ENCODE data around the gene MAP3K2.

MAP3K2 gene

DNA sequence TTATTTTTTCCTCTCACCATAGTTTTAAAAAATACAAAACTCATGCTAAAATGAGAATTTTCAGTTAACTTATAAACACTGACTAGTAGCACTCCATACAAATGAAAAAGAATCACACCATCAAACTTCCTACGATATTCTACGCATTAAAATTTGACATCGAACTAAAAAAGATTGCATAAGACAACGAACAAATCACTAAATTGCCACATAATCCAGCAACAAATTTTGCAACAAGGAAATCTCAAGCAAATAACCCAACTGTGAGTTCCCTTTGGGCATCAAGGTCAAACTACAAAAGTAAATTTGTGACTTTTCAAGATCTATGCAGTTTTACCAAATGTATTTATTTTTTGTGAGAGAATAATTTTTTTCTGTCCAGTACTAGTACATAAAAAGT is 1.5 kb downstream of the MAP3K2 start:
- Mint-ChIP-seq H3K9me3 (no peaks in the 10 kb centered on the region), H3K4me1 (peaks cover 77% of the 10 kb centered on the region), H3K36me3 (peaks cover 39% of the 10 kb centered on the region), H3K4me3 (peak overlapping the region; percentile 80), H3K27ac (peak overlapping the region; percentile 99)
- no peak for ATAC-seq
- DNase-seq (ENCODE audit: low spot score in 2 of 2) = no peak

DNA sequence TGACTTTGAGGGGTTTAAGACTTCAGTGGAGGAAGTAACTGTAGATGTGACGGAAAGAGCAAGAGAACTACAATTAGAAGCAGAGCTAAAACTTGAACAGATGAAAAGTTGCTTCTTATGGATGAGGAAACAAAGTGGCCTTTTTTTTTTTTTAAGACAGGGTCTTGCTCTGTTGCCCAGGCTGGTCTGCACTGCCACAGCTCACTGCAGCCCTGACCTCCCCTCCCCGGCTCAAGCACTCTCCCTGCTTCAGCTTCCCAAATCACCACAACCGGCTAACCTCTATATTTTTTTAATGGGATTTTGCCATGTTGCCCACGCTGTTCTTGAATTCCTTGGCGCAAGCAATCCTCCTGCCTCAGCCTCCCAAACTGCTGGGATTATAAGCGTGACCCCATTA is 3.2 kb downstream of the MAP3K2 start:
- H3K4me3 Mint-ChIP-seq = no peak overlapping the region
- H3K4me1 Mint-ChIP-seq = peaks cover 78% of the 10 kb centered on the region
- H3K36me3 Mint-ChIP-seq = peaks cover 39% of the 10 kb centered on the region
- no peaks in the 10 kb centered on the region for H3K9me3 Mint-ChIP-seq
- no peak for DNase-seq (ENCODE audit: low spot score in 2 of 2)
- ATAC-seq = no peak
- no peak overlapping the region for H3K27ac Mint-ChIP-seq

DNA sequence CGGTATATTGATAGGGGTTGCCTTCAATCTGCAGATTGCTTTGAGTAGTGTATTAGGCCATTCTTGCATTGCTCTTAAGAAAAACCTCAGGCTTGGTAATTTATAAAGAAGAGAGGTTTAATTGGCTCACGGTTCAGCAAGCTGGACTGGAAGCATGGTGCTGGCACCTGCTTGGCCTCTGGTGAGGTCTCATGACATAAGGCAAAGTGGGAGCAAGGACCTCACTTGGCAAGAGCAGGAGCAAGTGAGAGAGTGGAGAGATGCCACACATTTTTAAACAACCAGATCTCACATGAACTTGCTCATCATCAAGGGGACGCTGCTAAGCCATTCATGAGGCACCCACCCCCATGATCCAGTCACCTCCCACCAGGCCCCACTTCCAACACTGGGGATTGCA is 4.9 kb downstream of the MAP3K2 start:
- ATAC-seq = no peak
- DNase-seq (ENCODE audit: low spot score in 2 of 2) = no peak
- Mint-ChIP-seq H3K4me1 (peaks cover 74% of the 10 kb centered on the region), H3K4me3 (no peak overlapping the region), H3K36me3 (peaks cover 30% of the 10 kb centered on the region), H3K27ac (peak overlapping the region; percentile 64), H3K9me3 (no peaks in the 10 kb centered on the region)

DNA sequence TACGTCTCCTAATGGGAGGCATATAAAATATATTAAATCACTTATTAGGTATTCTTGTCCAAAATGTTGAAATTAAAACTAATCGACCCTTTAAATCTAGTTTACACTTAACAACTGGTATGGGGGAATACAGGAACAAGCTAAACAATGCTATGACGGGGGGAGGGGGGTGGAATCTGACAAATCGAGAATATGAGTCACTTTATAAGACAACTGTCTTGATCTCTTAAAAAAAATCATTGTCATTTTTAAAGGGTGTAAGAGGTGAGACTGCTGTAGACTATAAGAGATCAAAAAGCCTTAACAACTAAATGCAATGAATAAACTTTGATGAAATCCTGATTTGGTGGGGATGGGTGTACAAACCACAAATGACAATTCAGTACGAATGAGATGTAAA is 6.0 kb downstream of the MAP3K2 start:
- ATAC-seq (no peak), DNase-seq (ENCODE audit: low spot score in 2 of 2) (no peak)
- no peak overlapping the region for H3K27ac Mint-ChIP-seq
- H3K4me3 Mint-ChIP-seq = no peak overlapping the region
- no peaks in the 10 kb centered on the region for H3K9me3 Mint-ChIP-seq
- peaks cover 20% of the 10 kb centered on the region for H3K36me3 Mint-ChIP-seq
- H3K4me1 Mint-ChIP-seq = peaks cover 77% of the 10 kb centered on the region

DNA sequence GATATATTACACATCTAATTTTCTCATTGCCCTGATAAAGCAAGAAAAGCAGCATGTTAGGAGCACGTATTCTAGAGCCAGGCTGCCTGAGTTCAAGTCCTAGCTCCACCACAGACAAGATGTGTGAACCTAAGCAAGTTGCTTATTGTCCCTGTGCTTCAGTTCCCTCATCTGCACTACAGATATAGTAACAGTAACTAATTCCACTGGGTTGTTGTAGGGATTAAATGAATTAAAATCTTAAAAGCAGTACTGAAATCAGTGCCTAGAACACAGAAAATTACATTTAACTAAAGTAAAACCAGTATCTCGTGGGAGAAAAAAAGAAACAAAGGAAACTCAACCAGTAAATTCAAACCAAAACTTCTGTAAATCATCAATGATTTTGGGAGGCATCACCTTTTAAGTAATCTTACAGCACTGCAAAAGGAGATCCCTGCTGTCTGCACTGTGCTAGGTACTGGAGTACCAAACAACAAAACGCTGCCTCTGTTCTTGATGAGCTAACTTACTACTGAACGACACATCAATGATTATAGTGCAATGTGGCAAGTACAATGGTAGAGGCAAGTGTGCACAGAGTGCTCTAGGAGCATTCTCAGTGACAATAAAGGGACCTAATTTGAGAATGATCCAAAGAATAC is 7.9 kb downstream of the MAP3K2 start:
- DNase-seq (ENCODE audit: low spot score in 2 of 2) (peak in 1 of 2 donors; percentile 37), ATAC-seq (peak; percentile 53)
- Mint-ChIP-seq H3K4me1 (peaks cover 71% of the 10 kb centered on the region), H3K27ac (no peak overlapping the region), H3K36me3 (peaks cover 13% of the 10 kb centered on the region), H3K9me3 (no peaks in the 10 kb centered on the region), H3K4me3 (no peak overlapping the region)

DNA sequence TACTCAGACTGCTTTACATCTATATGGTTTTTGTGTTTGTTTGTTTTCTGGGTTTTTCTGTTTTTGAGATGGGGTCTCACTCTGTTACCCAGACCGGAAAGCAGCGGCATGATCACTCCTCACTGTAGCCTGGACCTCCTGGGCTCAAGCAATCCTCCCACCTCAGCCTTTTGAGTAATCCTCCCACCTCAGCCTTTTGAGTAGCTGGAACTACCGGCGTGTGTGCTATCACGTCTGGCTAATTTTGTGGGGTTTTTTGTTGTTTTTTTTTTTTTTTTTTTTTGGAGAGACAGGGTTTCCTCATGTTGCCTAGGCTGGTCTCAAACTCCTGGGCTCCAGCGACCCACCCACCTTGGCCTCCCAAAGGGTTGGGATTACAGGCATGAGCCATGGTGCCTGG is 9.1 kb downstream of the MAP3K2 start:
- peak; percentile 46 for ATAC-seq
- no peak for DNase-seq (ENCODE audit: low spot score in 2 of 2)
- H3K36me3 Mint-ChIP-seq = peaks cover 5% of the 10 kb centered on the region
- H3K4me3 Mint-ChIP-seq = no peak overlapping the region
- H3K4me1 Mint-ChIP-seq = peaks cover 74% of the 10 kb centered on the region
- H3K9me3 Mint-ChIP-seq = no peaks in the 10 kb centered on the region
- no peak overlapping the region for H3K27ac Mint-ChIP-seq

DNA sequence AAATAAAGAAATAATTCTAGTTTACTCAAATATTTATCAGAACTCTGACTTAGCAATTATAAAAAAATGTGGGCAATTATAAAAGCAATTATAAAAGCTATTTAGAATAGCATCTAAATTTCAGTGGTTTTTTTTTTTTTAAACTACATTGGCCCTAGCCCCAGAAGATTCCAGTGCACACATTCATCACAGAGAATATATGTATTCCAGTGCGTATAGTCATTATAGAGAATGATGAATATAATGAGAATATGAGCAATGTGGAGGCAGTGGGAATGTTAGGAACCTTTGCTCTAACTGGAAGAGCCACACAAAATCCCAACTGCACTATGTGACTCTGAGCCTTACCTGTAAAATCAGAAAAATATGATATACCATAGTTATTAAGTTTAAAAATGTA is 10.5 kb downstream of the MAP3K2 start:
- H3K27ac Mint-ChIP-seq = no peak overlapping the region
- no peak for DNase-seq (ENCODE audit: low spot score in 2 of 2)
- no peak overlapping the region for H3K4me3 Mint-ChIP-seq
- no peak for ATAC-seq
- H3K4me1 Mint-ChIP-seq = peaks cover 68% of the 10 kb centered on the region
- no peaks in the 10 kb centered on the region for H3K36me3 Mint-ChIP-seq
- no peaks in the 10 kb centered on the region for H3K9me3 Mint-ChIP-seq

DNA sequence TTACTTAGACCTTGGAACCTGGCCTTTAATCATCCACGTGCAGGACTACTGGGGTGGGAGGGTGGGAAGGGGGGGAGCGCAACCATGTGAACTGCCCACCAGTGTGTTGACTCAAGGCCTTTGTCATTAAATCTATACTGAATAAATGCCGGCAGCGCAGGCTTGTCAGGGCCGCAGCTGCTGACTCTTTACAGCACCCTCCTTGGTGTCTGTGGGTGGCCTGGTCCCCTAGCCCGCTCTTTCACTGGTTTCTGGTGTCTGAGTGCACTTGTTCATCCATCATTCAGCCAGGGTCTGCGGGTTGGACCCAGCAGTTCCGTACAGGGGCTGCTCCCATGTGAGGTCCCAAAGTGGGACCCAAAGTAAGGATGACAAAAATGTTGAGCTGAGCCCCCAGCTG is 11.5 kb downstream of the MAP3K2 start:
- peaks cover 67% of the 10 kb centered on the region for H3K4me1 Mint-ChIP-seq
- H3K27ac Mint-ChIP-seq = no peak overlapping the region
- no peak overlapping the region for H3K4me3 Mint-ChIP-seq
- no peak for DNase-seq (ENCODE audit: low spot score in 2 of 2)
- no peaks in the 10 kb centered on the region for H3K9me3 Mint-ChIP-seq
- no peaks in the 10 kb centered on the region for H3K36me3 Mint-ChIP-seq
- ATAC-seq = no peak

DNA sequence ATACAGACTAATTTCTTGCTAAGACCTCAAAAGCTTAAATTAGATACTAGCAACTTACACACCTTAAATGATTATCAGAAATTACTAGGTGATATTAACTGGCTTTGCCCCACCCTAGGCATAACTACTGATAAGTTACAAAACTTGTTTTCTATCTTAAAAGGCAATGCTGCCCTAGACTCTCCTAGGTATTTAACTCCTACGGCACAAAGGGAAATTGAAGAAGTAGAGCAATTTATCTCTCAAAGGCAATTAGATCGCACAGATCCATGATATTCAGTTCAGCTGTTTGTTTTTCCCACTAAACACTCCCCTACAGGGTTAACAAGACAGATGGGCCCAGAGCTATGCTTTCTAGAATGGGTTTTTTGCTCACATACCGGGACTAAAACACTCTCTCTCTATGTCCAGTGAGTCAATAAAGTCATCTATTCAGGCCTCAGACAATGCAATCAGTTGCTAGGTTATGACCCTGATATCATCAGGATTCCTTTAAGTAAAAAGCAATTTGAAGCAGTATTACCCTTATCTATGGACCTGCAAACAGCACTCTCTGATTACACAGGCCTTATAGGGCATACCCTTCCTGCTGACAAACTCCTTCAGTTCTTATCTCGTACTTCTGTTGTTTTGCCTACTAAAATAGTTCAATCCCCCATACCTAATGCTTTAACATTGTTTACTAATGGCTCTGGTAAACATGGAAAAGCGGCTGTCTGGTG is 14.3 kb downstream of the MAP3K2 start:
- peaks cover 67% of the 10 kb centered on the region for H3K4me1 Mint-ChIP-seq
- peaks cover 8% of the 10 kb centered on the region for H3K36me3 Mint-ChIP-seq
- DNase-seq (ENCODE audit: low spot score in 2 of 2) (no peak), ATAC-seq (no peak)
- no peaks in the 10 kb centered on the region for H3K9me3 Mint-ChIP-seq
- H3K4me3 Mint-ChIP-seq = no peak overlapping the region
- H3K27ac Mint-ChIP-seq = no peak overlapping the region

DNA sequence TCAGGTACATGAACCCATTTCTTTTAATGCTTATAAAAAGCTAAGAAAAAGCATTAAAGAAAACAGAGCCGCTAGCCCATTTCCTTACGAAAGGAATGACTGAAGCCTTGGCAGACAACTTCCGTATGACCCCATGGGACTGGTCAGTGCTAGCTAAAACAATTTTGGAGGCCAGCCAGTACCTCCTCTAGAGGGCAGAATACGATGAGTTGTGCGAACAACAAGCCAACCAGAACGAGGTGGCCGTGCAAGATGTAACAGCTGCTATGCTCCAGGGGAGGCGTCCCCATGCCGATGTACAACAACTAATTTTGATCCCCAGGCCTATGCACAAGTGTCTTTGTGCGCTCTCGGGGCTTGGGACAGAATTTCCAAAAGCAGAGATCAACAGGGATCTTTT is 16.7 kb downstream of the MAP3K2 start:
- ATAC-seq (no peak), DNase-seq (ENCODE audit: low spot score in 2 of 2) (no peak)
- Mint-ChIP-seq H3K4me3 (no peak overlapping the region), H3K27ac (no peak overlapping the region), H3K9me3 (no peaks in the 10 kb centered on the region), H3K4me1 (peaks cover 58% of the 10 kb centered on the region), H3K36me3 (peaks cover 8% of the 10 kb centered on the region)

DNA sequence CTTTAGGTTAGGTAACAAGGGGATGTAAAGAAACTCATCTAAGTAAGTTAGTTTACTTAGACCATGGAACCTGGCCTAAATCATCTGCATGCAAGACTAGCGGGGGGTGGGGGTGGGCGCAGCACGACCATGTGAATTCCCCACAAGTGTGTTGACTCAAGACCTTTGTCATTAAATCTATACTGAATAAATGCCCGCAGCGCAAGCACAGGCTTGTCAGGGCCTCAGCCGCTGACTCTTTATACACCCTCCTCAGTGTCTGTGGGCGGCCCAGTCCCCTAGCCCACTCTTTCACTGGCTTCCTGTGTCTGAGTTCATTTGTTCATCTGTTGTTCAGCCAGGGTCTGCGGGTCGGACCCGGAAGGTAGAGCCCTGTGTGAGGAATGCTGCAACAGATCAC is 17.8 kb downstream of the MAP3K2 start:
- Mint-ChIP-seq H3K4me3 (no peak overlapping the region), H3K9me3 (no peaks in the 10 kb centered on the region), H3K4me1 (peaks cover 61% of the 10 kb centered on the region), H3K27ac (no peak overlapping the region), H3K36me3 (peaks cover 8% of the 10 kb centered on the region)
- DNase-seq (ENCODE audit: low spot score in 2 of 2) = no peak
- no peak for ATAC-seq

DNA sequence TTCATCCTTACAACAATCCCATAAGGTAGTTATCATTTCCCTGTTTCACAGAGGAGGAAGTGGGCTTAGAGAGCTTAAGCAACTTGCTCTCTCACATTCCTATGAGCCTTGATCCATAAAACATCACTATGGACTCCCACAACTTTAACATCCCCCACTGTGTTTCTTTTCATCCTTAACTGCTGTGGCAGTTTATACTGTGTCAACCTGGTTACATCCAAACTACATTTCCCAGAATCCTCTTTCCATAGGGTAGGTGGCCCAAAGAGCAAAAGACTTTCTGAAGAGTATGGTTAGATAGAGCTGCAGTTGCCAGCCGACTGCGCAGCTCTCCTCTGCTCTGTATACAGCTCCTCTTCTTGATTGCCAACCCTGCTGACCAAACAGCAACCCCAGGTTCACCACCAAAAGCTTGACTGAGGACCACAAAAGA is 22.5 kb downstream of the MAP3K2 start:
- peaks cover 14% of the 10 kb centered on the region for H3K36me3 Mint-ChIP-seq
- peak; percentile 62 for ATAC-seq
- peaks cover 46% of the 10 kb centered on the region for H3K4me1 Mint-ChIP-seq

DNA sequence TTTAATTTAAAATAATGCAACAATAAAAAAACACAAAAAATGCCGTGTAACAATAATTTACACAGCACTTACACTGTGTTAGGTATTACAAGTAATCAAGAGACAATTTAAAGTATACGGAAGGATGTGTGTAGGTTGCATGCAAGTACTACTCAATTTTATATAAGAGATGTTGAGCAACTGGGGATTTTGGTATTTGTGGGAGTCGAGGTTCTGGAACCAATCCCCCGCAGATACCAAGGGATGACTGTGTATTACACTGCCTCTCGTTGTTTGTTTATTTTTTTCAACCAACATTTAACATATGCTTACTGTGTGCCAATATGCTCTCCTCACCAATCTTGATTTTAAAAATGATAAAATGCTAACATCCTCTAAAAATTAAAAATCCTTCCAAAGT is 24.8 kb downstream of the MAP3K2 start:
- Mint-ChIP-seq H3K4me3 (no peak overlapping the region), H3K36me3 (peaks cover 6% of the 10 kb centered on the region), H3K9me3 (no peaks in the 10 kb centered on the region), H3K4me1 (peaks cover 55% of the 10 kb centered on the region), H3K27ac (no peak overlapping the region)
- no peak for DNase-seq (ENCODE audit: low spot score in 2 of 2)
- ATAC-seq = peak; percentile 50

More for the DNA sequence above, 22.5 kb downstream of the MAP3K2 start:
- Mint-ChIP-seq H3K9me3 (no peaks in the 10 kb centered on the region), H3K27ac (peak overlapping the region; percentile 56), H3K4me3 (no peak overlapping the region)
- no peak for DNase-seq (ENCODE audit: low spot score in 2 of 2)

DNA sequence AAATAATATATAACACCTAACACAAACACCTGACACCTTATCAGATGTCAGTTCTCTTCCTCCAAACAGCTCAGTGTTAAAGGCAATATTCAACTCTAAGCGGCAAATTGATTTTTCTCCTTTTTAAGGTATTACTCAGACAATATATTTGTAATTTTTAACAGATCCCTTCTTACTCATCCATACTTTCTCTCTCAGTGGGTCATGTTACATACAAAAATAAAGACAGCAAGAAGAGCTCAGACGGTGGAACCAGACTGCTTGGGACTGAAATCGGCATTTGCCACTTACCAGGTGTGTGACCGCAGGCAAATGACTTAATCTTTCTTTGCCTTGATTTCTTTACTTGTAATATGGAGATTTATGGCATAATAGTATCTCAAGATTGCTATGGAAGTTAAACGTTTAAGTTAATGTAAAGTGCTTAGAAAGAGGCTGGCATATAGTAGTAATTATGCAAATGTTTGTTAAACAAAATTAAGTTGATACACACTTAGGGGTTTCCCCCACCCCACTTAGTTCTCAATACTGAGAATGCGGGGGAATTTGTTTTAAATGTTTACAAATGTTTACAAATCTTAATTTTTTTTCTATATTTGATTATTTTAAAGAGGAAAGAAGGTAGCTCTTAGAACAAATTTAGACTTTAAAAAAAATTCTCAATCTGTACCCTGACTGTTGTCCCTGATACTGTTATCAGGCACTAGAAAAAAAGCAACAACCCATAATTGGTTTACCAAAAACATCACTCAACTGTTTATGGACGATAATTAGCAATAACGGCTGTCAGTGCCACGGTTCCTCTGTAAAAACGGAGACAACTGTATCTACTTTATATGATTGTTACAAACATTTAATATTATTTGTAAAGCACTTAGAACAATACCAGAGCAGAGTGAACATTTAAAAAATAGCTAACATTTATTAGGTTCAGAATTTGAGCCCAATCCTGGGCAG is 25.6 kb downstream of the MAP3K2 start:
- Mint-ChIP-seq H3K27ac (no peak overlapping the region), H3K4me3 (no peak overlapping the region), H3K9me3 (no peaks in the 10 kb centered on the region), H3K36me3 (peaks cover 6% of the 10 kb centered on the region), H3K4me1 (peaks cover 57% of the 10 kb centered on the region)
- ATAC-seq (no peak), DNase-seq (ENCODE audit: low spot score in 2 of 2) (no peak)

DNA sequence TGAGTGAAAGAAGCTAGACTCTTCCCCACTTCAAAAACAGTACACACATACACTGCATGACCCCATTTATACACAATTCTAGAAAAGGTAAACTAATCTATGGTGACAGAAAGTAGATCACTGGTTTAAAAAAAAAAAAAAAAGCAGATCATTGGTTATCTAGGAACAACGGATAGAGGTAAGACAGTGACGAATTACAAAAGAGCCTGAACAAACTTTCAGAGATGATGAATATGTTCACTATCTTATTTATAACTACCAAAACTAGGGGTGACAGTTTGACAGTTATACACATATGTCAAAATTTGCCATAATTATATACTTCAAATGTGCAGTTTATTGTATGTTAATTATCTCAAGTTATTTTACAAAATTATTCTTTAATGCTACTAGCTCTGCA is 27.5 kb downstream of the MAP3K2 start:
- peaks cover 62% of the 10 kb centered on the region for H3K4me1 Mint-ChIP-seq
- no peaks in the 10 kb centered on the region for H3K9me3 Mint-ChIP-seq
- DNase-seq (ENCODE audit: low spot score in 2 of 2) = no peak

More for the DNA sequence above, 27.5 kb downstream of the MAP3K2 start:
- H3K4me3 Mint-ChIP-seq = no peak overlapping the region
- ATAC-seq = no peak
- no peak overlapping the region for H3K27ac Mint-ChIP-seq
- H3K36me3 Mint-ChIP-seq = peaks cover 6% of the 10 kb centered on the region

Data from stimulated activated effector memory CD8-positive, alpha-beta T cell treated with anti-CD3 and anti-CD28 coated beads, Interleukin-12 subunit alpha, Interleukin-12 subunit beta, amount 100 ng/mL, for 72 hours (primary cell).